B cell (primary cell): Measurements from ENCODE around the gene TMEM45B.

Experiments
- EZH2 ChIP-seq: IDR thresholded peaks from 2 replicates; pipeline ENCODE4 v1.6.1; 2012; ENCODE audit warnings: borderline replicate concordance, low read depth, mild to moderate bottlenecking, moderate library complexity, low read length; ENCODE audit not compliant: insufficient read depth, poor library complexity, severe bottlenecking
- TF ChIP-seq, protein P1 (sequence below): fragments of 200-600 bp; IDR thresholded peaks from one replicate; pipeline ENCODE4 v1.8.0; 2022; ENCODE audit warnings: antibody characterized with exemption, mild to moderate bottlenecking

DNA sequence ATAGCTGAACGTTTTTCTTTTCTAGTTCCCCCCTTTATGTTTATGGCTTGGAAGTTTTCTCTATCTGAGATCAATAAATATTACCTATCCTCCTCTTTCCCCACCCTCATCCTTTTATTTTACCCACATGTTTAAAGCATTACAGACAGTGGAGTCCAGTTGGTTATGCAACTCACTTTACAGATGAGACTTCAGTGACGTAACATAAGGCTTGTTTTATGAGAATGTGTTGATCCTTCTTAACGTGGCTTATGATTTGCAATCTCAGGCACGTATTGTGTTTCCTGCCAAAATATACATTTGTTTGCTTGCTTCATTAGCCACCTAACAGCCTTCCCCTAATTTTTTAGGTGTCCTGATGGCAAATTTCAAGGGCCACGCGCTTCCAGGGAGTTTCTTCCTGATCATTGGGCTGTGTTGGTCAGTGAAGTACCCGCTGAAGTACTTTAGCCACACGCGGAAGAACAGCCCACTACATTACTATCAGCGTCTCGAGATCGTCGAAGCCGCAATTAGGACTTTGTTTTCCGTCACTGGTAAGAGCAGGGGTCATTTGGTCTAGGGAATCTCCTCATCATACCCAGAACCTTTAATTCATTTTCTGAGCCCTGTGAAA, 36.6 kb downstream of the TMEM45B start:
- TF ChIP-seq EZH2 = no peak
- TF ChIP-seq, protein P1, sequence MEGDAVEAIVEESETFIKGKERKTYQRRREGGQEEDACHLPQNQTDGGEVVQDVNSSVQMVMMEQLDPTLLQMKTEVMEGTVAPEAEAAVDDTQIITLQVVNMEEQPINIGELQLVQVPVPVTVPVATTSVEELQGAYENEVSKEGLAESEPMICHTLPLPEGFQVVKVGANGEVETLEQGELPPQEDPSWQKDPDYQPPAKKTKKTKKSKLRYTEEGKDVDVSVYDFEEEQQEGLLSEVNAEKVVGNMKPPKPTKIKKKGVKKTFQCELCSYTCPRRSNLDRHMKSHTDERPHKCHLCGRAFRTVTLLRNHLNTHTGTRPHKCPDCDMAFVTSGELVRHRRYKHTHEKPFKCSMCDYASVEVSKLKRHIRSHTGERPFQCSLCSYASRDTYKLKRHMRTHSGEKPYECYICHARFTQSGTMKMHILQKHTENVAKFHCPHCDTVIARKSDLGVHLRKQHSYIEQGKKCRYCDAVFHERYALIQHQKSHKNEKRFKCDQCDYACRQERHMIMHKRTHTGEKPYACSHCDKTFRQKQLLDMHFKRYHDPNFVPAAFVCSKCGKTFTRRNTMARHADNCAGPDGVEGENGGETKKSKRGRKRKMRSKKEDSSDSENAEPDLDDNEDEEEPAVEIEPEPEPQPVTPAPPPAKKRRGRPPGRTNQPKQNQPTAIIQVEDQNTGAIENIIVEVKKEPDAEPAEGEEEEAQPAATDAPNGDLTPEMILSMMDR = no peak
